Loucy (cell line): Measurements from ENCODE around the gene RABAC1.

Experiments used
- EZH2phosphoT487 ChIP-seq: fragments of 200-600 bp; IDR thresholded peaks from 2 replicates; pipeline ENCODE4 v1.6.1; 2018; ENCODE audit warnings: antibody characterized with exemption, mild to moderate bottlenecking, moderate library complexity, borderline replicate concordance
- TF ChIP-seq, protein P1 (sequence below): fragments of 200-600 bp; sonication (generic); conservative IDR thresholded peaks from 2 replicates; pipeline ENCODE4 v1.5.1; 2014; ENCODE audit warnings: mild to moderate bottlenecking, antibody characterized with exemption, low read length

DNA sequence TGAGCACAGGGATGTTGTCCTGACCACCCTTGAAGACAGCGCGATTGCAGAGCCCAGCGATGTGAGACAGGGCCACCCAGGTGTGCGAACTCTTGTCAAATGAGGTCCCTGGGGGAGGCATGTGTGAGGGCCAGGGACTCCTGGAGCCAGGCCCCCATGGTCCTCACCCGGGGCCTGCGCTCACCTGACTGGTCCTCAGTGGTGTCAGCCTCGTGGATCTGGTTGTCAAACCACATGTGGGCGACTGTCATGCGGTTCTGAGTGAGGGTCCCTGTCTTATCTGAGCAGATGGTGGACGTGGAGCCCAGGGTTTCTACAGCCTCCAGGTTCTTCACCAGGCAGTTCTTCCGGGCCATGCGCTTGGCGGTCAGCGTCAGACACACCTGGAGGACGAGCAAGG is 22.6 kb upstream of the RABAC1 start:
- TF ChIP-seq, protein P1, sequence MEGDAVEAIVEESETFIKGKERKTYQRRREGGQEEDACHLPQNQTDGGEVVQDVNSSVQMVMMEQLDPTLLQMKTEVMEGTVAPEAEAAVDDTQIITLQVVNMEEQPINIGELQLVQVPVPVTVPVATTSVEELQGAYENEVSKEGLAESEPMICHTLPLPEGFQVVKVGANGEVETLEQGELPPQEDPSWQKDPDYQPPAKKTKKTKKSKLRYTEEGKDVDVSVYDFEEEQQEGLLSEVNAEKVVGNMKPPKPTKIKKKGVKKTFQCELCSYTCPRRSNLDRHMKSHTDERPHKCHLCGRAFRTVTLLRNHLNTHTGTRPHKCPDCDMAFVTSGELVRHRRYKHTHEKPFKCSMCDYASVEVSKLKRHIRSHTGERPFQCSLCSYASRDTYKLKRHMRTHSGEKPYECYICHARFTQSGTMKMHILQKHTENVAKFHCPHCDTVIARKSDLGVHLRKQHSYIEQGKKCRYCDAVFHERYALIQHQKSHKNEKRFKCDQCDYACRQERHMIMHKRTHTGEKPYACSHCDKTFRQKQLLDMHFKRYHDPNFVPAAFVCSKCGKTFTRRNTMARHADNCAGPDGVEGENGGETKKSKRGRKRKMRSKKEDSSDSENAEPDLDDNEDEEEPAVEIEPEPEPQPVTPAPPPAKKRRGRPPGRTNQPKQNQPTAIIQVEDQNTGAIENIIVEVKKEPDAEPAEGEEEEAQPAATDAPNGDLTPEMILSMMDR, result no peak
- no peak for TF ChIP-seq EZH2phosphoT487
